Ovary (tissue), 3 donors: ENCODE data around the gene LAMC3.

ENCODE experiments used
- CTCF ChIP-seq, 3 donors: fragments of 450-650 bp in 2 of 3; fragments of 200-600 bp in 1 of 3; IDR thresholded peaks; one replicate each; pipeline versions ENCODE4 v1.5.1 to v1.8.0; 2016 to 2022; ENCODE audit warnings: antibody characterized with exemption in 3 of 3, mild to moderate bottlenecking in 1 of 3
- EP300 ChIP-seq: sonication (generic); formaldehyde crosslinking; IDR thresholded peaks from one replicate; pipeline ENCODE4 v1.6.1; 2017; ENCODE audit warnings: antibody characterized with exemption
- POLR2A ChIP-seq: fragments of 450-650 bp; IDR thresholded peaks from one replicate; pipeline ENCODE4 v1.6.1; 2017; ENCODE audit warnings: antibody characterized with exemption, mild to moderate bottlenecking, moderate library complexity
- donor health status: DM: no; HTN: no; CAD: no.

GRCh38 chr9:131087354-131087893 lies 78.5 kb downstream of the LAMC3 start:
- TF ChIP-seq CTCF (IDR thresholded peaks at IDR 0.05) = no peak
- TF ChIP-seq EP300 = no peak
- no peak for TF ChIP-seq POLR2A
